Right hindlimb (tissue), 1 donor: ENCODE results near the gene ZNF571.
A peak's percentile ranks its signal among the peaks of the same experiment; 100 is the strongest.

Experiments
- DNase-seq: peaks from one replicate; pipeline ENCODE4 v3.0.0-alpha.2; 2018

The ZNF571 gene

GRCh38 chr19:37594304-37594981 is at the start of gene ZNF571, which contains the start of gene ZNF540:
ZNF571 (minus strand) TSS chr19:37594792; CDS start chr19:37586676, 8,116 bp downstream.
ZNF540 (plus strand) TSS chr19:37594876; CDS start chr19:37598448, 3,572 bp downstream.
- DNase-seq: peak; percentile 96

GRCh38 chr19:37635076-37636056 is 40.8 kb upstream of the ZNF571 start:
- no peak for DNase-seq

- DNase-seq: no peak
These were observed 390 bp upstream of the ZNF571 start for GRCh38 chr19:37594982-37595382.

GRCh38 chr19:37593996-37594303 is 642 bp downstream of the ZNF571 start:
- DNase-seq: no peak

GRCh38 chr19:37583340-37583739 is 11.3 kb downstream of the ZNF571 start:
- DNase-seq: no peak

GRCh38 chr19:37572203-37572602 is 22.4 kb downstream of the ZNF571 start:
- no peak for DNase-seq

GRCh38 chr19:37565370-37565669 is 29.3 kb downstream of the ZNF571 start:
- no peak for DNase-seq

- no peak for DNase-seq
These were observed 29.8 kb downstream of the ZNF571 start for GRCh38 chr19:37564624-37565369.

GRCh38 chr19:37563518-37563917 is 31.1 kb downstream of the ZNF571 start:
- DNase-seq: no peak

GRCh38 chr19:37551129-37551993 is 43.2 kb downstream of the ZNF571 start:
- peak; percentile 79 for DNase-seq

GRCh38 chr19:37537391-37537947 is 57.1 kb downstream of the ZNF571 start:
- DNase-seq: no peak

GRCh38 chr19:37519890-37520289 is 74.7 kb downstream of the ZNF571 start:
- DNase-seq: no peak
